ENCODE measurements around the gene PSMA7. TPM values are rescaled to one million over a fixed set of nuclear protein-coding genes. Genes with fewer than 3 reads are reported as not detected.
"Not testable (repeated sequence)": the region's sequence is repeated elsewhere in the genome, so short reads cannot be mapped to it uniquely, and the experiment has no call there.

Gene PSMA7
- total and polyA plus RNA-seq, 2 of the 8 experiments (the other 6 are each of a cell fraction or from before 2014, with no cell fraction given): 361 to 648 TPM

DNA sequence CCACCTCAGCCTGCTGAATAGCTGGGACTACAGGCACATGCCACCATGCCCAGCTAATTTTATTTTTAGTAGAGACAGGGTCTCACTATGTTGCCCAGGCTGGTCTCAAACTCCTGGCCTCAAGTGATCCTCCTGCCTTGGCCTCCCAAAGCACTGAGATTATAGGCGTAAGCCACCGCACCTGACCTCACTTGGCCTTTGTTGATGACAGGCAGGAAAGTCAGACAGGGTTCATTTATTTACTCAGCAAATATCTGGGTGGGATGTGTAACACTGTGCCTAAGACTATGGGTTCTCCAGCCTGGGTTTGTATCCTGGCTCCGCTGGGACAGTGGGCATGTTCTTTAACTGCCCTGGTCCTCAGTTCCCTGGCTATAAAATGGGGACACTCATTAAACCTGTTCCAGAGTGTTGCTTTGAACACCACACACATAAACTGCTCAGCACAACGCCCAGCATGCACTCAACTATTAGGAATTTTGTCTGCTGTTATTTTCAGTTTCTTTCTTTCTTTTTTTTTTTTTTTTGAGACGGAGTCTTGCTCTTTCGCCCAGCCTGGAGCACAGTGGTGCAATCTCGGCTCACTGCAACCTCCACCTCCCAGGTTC is 27.3 kb downstream of the PSMA7 start:
- not testable (repeated sequence) for H2BK20ac ChIP-seq (ENCODE audit: low read length); H4K20me1 ChIP-seq (replicated peaks in 1 of 2; ENCODE audit: control insufficient read depth in 1 of 2, insufficient read depth in 2 of 2, low read length in 2 of 2); H4K5ac ChIP-seq (ENCODE audit: insufficient read length, low read depth, low read length); H4K91ac ChIP-seq (replicated peaks; ENCODE audit: insufficient read length, low read length); H3K4me2 ChIP-seq (ENCODE audit: insufficient read depth in 1 of 2, low read depth in 2 of 2, low read length in 2 of 2); H2AFZ ChIP-seq (ENCODE audit: low read length); H2BK12ac ChIP-seq (ENCODE audit: low read depth, low read length); H2BK5ac ChIP-seq (ENCODE audit: low read depth, low read length); H2BK15ac ChIP-seq (ENCODE audit: low read length); H2BK120ac ChIP-seq (replicated peaks; ENCODE audit: low read depth, low read length); H3K4ac ChIP-seq (replicated peaks; ENCODE audit: insufficient read length, low read depth, low read length); H3K27me3 ChIP-seq (replicated peaks in 1 of 4; ENCODE audit: control insufficient read depth in 3 of 4, extremely low read depth in 1 of 4, insufficient read depth in 3 of 4, low read length in 3 of 4); H3K18ac ChIP-seq (ENCODE audit: extremely low read depth, low read length); H3K23me2 ChIP-seq (ENCODE audit: low read depth, low read length); DNase-seq (ENCODE audit: low read depth in 1 of 2, low spot score in 2 of 2); H3K23ac ChIP-seq (ENCODE audit: insufficient read length); H2AK5ac ChIP-seq (ENCODE audit: low read depth, low read length); H3K79me2 ChIP-seq (ENCODE audit: control insufficient read depth in 1 of 2, insufficient read depth in 2 of 2, low read length in 2 of 2); H3K9ac ChIP-seq (replicated peaks in 1 of 4; ENCODE audit: extremely low read depth in 1 of 4, low read depth in 3 of 4, low read length in 3 of 4); H3K56ac ChIP-seq (replicated peaks; ENCODE audit: insufficient read length, low read depth, low read length); H3K14ac ChIP-seq (ENCODE audit: insufficient read length); H3K4me3 ChIP-seq (ENCODE audit: extremely low read depth in 1 of 4, insufficient read depth in 2 of 4, low read depth in 3 of 4, low read length in 4 of 4); H4K8ac ChIP-seq (ENCODE audit: extremely low read depth, insufficient read depth, low read length); FAIRE-seq; H3K27ac ChIP-seq (ENCODE audit: low read depth, low read length); H3K79me1 ChIP-seq (ENCODE audit: low read depth, low read length); H3K36me3 ChIP-seq (ENCODE audit: control insufficient read depth in 2 of 4, insufficient read depth in 4 of 4, low read length in 3 of 4)
- H3K4me1 ChIP-seq (replicated peaks in 1 of 4; ENCODE audit: control insufficient read depth in 3 of 4, insufficient read depth in 4 of 4, low read length in 3 of 4): peaks cover 0 to 13% (median 4%) of the 10 kb centered on the region in 4 experiments; a peak in 5 of 7 replicates
- WGBS, 2 experiments (ENCODE audit: extremely low coverage in 1 of 2, insufficient coverage in 1 of 2, insufficient read length in 1 of 2, insufficient replicate concordance in 2 of 2, low coverage in 1 of 2, low lambda C conversion rate in 2 of 2, missing lambda C conversion rate in 1 of 2): 92% methylated on average over 6 of the region's 7 CpGs; no CpG with 5 or more reads in 1 of the 2 experiments
- ChIA-PET POLR2A (ENCODE audit: partially characterized antibody) (interaction anchor here (0.7 to 12.2 kb wide), 4 partner anchors 16 to 1421 kb away, joined by 3 to 125 read pairs (median 14); partner anchors contain the start of gene TAF4), CTCF (ENCODE audit: partially characterized antibody) (interaction anchor here (0.7 to 1.3 kb wide), 4 partner anchors 9 to 602 kb away, joined by 3 to 4 read pairs (median 3); no protein-coding TSS in a partner anchor)
- H3K9me3 ChIP-seq (ENCODE audit: insufficient read depth in 2 of 2, low read depth in 1 of 2, low read length in 1 of 2): peaks cover 0 to 14% of the 10 kb centered on the region in 2 experiments; a peak in 1 of 4 replicates
